NCI-H2196 (cell line): ENCODE data around the gene VAC14.
A peak's percentile ranks its signal among the peaks of the same experiment; 100 is the strongest.

ENCODE experiments used
- DNase-seq: peaks from one replicate; lab custom pipeline; 2025; ENCODE audit not compliant: unreplicated experiment; lab: John Stamatoyannopoulos, UW

The VAC14 gene

GRCh38 chr16:70694088-70694867 is 106.7 kb downstream of the VAC14 start:
- no peak for DNase-seq

- no peak for DNase-seq
Observed at GRCh38 chr16:70692873-70693671, 107.9 kb downstream of the VAC14 start.

GRCh38 chr16:70692130-70692872 is 108.7 kb downstream of the VAC14 start:
- DNase-seq: no peak

DNA sequence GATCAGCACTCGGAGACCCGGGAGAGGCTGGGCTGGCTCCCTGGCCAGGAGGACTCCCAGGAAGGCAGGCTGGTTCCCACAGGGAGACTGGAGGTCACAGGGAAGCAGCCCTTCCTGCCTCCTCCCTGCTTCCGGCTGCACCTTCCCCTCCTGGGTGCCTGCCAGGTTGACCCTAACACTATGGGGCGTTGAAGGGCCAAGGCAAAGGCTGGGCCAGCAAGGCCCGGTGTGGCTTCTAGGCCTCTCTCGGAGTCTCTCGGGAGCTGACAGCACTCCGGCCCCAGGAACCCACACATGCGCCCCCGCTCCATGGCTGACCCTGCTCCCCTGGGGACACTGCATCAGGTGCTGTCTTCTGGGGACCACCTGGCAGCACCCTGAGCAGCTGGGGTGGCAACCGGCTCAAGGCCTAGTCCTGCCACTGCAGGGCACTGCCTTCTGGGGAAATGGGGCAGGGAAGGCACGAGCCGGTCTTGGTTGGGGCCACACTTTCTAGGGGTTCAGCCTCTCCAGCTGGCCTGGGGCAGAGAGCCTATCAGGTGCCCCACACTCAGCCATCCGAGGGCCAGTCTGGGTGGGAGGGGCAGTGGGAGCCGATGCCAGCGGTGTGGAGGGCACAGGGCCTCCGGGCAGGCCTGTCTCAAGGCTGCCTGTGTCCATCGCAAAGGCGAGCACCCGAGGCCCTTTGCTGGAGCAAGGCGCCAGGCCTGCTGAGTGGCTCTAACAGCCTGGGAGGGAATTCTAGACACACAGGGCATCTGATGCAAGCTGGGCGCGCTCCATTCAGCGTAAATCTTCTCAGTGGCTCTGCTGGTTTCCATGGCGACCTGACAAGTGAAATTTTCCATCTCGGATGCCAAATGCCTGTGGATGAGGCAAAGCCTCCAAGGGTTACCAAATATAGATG is 109.5 kb downstream of the VAC14 start:
- peak; percentile 33 for DNase-seq

GRCh38 chr16:70689970-70690891 is 110.7 kb downstream of the VAC14 start:
- DNase-seq: no peak

DNA sequence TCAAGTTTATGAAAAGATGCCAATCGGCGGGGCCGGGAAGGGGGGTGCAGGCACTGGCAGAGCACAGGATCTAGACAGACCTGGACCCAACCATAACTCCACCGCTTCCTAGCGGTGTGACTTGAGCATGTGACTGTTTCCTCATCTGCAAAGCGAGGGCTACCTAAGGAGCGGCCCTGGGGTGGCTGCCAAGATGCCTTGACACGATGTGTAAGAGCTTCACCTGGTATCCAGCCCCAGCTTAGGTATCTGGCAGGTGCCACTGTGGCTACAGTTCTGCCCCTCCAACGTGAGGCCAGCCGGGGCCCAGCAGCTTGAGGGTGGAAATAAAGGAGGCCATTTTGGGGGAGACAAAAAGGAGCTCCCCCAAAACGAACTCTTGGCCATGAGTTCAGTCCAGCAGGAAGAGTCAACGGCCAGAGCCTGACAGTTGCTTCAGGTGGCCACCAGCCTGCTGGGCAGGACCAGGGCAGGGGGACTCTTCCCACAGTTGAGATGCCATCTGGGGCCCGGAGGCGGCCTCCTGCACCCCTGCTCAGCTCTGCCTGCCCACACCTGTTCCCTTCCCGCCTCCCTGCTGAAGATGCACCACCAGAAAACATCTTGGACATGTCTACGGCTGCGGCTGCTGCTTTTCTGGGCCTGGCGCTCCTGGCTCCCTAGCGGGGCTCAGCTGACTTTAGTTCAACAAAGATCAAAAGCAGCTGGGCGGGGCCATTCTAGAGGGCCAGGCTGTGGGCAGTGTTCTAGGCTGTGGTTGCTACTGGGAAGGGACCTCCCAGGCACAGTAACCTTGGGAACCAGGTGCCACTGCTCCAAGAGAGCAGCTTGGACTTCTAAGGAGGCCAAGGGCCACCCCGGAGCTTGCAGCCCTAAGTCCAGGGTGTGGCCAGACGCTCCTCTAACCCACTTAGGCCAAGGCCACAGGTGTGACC is 111.7 kb downstream of the VAC14 start:
- DNase-seq: peak; percentile 27

DNA sequence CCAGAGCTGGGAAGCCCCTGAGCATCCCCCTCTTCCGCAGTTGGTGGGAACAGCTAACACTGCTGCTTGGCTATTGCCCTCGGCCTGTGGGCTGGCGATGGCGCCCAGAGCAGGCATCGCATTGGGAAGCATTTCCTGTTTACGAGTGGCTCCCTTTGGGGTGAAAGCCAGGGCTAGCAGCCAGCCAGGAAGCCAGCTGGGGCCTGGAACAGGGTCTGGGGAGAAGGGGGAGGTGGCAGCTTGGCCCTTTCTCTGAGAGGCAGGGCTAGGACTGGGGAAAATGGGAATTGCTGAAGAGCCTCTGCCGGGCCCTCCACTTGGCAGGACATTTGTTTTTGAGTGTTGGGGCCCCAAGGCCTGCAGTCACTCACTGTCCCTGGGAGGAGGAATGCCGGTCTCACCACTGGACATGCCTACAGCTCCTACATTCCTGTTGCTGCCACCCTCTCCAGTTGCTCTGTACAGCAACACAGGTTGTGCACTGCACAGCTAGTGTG is 112.7 kb downstream of the VAC14 start:
- DNase-seq: no peak

- no peak for DNase-seq
Observed at GRCh38 chr16:70687671-70688245, 113.2 kb downstream of the VAC14 start.

DNA sequence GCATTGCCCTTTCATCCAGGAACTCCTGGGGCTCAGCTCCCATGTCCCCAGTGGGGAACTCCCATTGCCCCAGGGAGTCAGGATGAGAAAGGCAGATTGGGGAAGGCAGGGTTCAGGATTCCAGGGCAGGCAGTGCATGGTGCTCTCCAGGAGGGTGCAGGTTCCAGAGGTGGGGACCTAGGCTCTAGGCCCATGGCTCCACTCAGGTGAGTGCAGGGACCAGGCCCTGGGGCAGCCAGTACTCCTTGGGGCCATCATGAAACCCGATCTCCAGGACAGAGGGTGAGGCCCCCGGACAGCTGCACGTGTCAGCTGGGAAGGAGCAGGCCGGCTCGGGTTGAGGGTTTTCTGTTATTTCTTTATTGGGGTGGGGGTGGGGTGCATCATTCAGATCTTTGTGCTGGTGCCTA is 113.9 kb downstream of the VAC14 start:
- no peak for DNase-seq

DNA sequence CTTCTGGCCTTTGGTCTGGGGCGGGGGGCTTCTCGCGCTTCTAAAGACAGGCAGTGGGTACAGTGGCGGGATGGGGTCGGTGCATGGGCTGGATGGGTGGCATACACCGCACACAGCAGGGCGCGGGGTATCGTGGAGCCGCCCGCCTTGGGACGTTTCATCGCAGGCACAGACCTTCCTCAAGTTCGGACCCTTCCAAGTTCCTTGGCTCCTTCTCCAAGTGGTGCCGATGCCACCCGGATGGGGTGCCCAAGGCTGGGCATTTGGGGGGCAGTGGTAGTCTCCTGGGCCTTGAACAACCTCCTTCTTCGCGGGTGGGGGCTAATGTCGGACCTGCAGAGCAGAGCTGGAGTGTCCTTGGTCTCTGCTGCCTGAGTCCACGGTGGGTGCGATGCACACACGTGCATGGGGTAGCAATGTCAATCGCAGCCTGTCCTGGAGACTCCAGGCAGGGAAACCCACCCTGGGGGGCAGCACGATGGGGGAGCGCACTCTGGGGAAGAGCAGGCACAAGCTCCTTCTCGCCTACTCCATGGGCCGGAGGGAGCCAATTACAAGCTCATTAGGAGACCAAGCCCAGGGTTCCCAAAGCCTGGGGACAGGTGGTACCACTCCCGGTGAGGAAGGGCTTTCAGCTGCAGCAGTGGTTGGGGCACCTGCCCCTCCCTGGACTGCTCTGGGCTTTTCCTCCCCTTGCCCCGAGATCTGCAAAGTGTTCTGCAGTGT is 114.4 kb downstream of the VAC14 start:
- DNase-seq: no peak

DNA sequence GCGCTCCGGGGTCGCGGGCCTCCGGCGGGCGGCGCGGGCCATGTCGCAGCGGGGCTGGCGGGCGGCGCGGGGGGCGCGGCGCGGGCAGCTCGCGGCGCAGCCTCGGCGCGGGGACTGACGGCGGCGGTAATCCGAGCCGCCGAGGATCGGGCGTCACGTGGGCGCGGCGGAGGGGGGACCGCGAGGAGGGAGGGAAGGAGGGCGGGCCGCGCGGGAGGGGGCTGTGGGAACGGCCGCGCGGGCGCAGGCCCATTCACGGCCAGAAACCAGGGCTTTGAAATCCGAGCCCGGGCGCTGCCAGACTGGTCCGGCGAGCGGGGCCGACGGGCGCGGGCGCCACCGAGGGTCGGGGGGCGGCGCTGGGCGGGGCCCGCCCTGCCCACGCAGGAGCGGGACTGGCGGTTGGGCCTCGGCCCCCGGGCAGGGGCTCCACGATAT is 115.0 kb downstream of the VAC14 start, which contains the start of gene MTSS2:
Gene MTSS2, minus strand, starts transcription at position 116 of the 438 bp plus-strand sequence. CDS start 262 bp downstream, outside the sequence.
- peak; percentile 81 for DNase-seq

DNA sequence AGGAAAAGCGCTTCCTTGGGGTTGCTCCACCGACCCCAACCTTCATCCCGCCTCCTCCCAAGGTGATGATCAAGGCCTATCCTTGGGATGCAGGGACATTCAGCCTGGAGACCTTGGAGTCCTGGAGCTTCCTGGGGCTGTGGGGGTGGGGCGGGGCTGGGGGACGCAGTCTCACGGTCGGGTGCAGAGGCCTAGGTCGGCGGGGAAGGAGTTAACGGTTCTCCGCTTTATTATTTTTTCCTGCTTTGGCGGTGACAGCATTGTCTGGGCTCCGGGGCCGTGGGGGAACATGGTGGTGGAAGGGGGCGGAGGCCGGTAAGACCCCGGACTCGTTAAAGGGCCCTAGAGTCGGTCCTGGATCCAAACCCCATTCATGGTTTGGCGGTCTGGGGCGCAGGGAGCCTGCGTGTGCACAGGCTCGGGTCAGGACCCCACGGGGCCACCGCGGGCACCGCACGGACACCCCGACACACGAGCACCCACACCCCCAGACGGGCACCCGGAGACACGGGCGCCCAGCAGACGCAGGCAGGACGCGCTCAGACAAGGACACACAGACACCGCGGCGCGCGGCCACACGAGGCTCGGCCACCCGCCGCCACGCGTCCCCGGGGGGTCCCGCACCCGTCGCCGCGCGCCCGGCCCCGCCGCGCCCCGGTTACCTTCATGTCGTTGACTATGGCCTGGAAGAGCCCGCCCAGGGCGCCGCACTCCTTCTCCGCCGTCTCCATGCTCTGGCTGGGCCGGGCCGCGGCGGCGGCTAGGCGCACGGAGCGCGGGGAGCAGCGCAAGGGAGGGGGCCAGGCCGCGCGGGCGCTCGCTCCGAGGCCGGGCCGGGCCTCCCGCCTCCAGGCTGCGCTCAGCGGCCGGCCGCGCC is 115.7 kb downstream of the VAC14 start:
- no peak for DNase-seq

DNA sequence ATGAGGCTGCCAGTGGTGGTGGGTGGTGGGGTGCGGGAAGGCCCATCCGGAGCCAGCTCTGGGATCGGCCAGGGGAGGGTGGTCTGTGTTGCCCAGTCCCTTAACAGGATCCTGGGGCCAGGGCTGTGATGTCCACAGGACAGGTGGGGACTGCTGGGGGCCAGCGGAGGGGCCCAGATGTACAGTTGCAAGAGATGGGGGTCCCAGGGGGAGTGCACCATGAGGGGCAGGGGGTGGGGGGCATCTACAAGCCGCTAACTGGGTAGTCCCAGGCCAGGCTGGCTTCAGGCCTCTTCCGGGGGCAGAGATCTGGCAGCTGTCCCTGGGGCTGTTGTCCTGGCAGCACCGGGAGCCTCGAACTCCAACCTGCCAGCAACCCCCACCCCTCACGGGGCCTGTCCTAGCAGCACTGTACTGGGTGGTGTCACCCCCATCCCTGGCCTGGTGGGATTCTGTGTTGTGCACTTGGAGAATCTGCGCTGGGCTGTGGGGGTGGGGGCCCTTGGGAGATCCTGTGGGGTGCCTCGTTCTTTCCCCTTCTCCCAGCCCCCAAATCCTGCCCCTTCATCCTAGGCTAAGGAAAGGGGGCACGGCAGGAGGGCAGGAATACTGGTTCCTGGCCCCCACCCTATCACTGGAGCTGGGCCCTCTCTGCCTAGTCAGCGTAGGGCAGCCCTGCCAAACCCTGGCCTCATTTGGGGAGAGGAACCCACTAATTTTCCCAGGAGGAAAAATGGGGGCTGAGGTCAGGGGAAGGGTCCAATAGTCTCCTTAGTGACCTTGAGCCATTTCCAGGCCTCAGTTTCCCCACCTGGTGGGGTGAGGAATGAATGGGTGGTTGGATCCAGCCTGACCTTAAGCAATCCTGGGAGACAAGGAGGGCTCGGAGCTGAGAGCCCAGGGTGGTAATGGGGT is 116.6 kb downstream of the VAC14 start:
- DNase-seq: no peak

DNA sequence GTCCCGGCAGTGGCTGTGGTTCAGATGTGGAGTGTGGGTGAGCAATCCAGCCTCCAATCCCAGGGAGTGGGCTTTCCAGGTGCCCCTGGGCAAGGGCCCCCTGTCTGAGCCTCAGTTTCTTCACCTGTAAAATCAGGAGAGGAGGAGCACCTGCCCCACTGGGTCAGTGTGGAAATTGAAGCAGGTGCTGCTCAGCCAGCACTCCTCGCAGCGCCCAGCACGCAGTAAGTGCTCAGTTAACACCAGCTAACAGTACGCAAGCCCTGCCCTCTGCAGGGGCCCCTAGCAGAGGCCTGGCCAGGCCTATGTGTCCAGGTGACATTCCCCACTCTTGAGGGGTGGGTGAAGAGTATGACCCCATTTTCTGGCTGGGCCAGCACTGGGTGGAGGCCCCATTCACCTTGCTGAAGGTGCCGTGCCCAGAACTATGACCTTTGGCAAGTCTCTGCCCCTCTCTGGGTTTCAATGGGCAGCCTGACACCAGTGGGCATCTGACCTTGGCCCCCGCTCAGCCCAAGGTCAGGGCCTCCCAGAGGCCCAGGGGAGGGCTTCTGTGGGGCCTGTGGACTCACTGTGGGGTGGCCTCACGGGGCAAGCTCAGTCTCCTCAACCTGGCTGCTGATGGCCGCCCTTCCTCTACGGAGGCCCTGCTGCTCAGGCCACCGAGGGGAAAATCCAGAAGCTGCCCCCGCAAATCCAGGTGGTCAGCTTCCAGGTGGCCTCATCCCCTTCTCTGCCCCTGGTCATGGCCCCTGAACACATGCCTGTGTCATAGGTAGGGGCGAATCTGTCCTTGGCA is 117.6 kb downstream of the VAC14 start:
- no peak for DNase-seq
